SK-N-SH (cell line): ENCODE measurements around the gene HIF3A. TPM values are rescaled to one million over a fixed set of nuclear protein-coding genes. Genes with fewer than 3 reads are reported as not detected.

Experiments
- CTCF ChIA-PET: fragments of 300-600, 350-600 bp; formaldehyde crosslinking; extraction: SDS; loops from one replicate; lab custom pipeline; 2021; lab: Yijun Ruan, JAX
- POLR2A ChIA-PET: fragments of 350-600 bp; sonication (Branson Sonifier 250); formaldehyde crosslinking; extraction: SDS; loops from one replicate; lab custom pipeline; 2020; ENCODE audit warnings: antibody characterized with exemption, inconsistent platforms; lab: Yijun Ruan, JAX
- DNase-seq: peaks from one replicate; pipeline ENCODE4 v3.0.0; 2012
- H2AFZ ChIP-seq: fragments of 200-600 bp; sonication (generic); 2 replicates; pipeline ENCODE4 v1.8.1; 2016; ENCODE audit warnings: antibody characterized with exemption, mild to moderate bottlenecking, low read depth
- H3F3A ChIP-seq: fragments of 200-600 bp; sonication (generic); replicated peaks from 2 replicates; pipeline ENCODE3; 2016; ENCODE audit warnings: antibody characterized with exemption, mild to moderate bottlenecking; ENCODE audit not compliant: insufficient read depth
- H3K27ac ChIP-seq, 2 experiments: fragments of 200-500 bp in 1 of 2; fragments of 200-600 bp in 1 of 2; sonication (Bioruptor generic) in 1 of 2; sonication (generic), shearing (Covaris generic) in 1 of 2; 2 replicates each; pipeline versions ENCODE4 v1.5.1 to v1.6.1; 2014 to 2016; ENCODE audit warnings: low read depth in 2 of 2, inconsistent platforms in 1 of 2, low read length in 1 of 2, mild to moderate bottlenecking in 1 of 2, mixed read lengths in 1 of 2
- H3K27me3 ChIP-seq: fragments of 200-600 bp; sonication (generic), shearing (Covaris generic); 2 replicates; pipeline ENCODE4 v1.6.1; 2016; ENCODE audit warnings: mixed run types; ENCODE audit not compliant: insufficient read depth
- H3K36me3 ChIP-seq, 2 experiments: fragments of 200-500 bp in 1 of 2; fragments of 200-600 bp in 1 of 2; sonication (Bioruptor generic) in 1 of 2; sonication (generic) in 1 of 2; replicated peaks in 1 of 2; 2 replicates each; pipeline versions ENCODE3 to v1.5.1; 2014 to 2016; ENCODE audit warnings: low read length in 1 of 2, mild to moderate bottlenecking in 1 of 2; ENCODE audit not compliant: insufficient read depth in 2 of 2, control insufficient read depth in 1 of 2
- H3K4me1 ChIP-seq, 2 experiments: fragments of 200-500 bp in 1 of 2; fragments of 200-600 bp in 1 of 2; sonication (Bioruptor generic) in 1 of 2; sonication (generic), shearing (Covaris generic) in 1 of 2; 2 replicates each; pipeline versions ENCODE4 v1.5.1 to v1.6.1; 2014 to 2016; ENCODE audit warnings: low read depth in 1 of 2, low read length in 1 of 2, mixed run types in 1 of 2; ENCODE audit not compliant: insufficient read depth in 2 of 2, control insufficient read depth in 1 of 2
- H3K4me2 ChIP-seq: fragments of 200-600 bp; sonication (generic), shearing (Covaris generic); 2 replicates; pipeline ENCODE4 v1.6.1; 2017; ENCODE audit warnings: mixed run types
- H3K4me3 ChIP-seq, 2 experiments: fragments of 200-500 bp in 1 of 2; fragments of 200-600 bp in 1 of 2; sonication (Bioruptor generic) in 1 of 2; sonication (generic), shearing (Covaris generic) in 1 of 2; 2 replicates each; pipeline versions ENCODE4 v1.5.1 to v1.8.1; 2014 to 2016; ENCODE audit warnings: low read depth in 2 of 2, inconsistent platforms in 1 of 2, low read length in 1 of 2, mild to moderate bottlenecking in 1 of 2, mixed read lengths in 1 of 2, moderate library complexity in 1 of 2
- H3K79me2 ChIP-seq: fragments of 200-600 bp; sonication (generic); 2 replicates; pipeline ENCODE4 v1.8.1; 2017; ENCODE audit warnings: mild to moderate bottlenecking; ENCODE audit not compliant: insufficient read depth
- H3K9ac ChIP-seq: fragments of 200-600 bp; sonication (generic); 2 replicates; pipeline ENCODE4 v1.6.1; 2017; ENCODE audit warnings: mixed run types
- H3K9me2 ChIP-seq: fragments of 200-600 bp; sonication (generic); 2 replicates; pipeline ENCODE4 v1.6.1; 2017; ENCODE audit warnings: mixed run types
- H3K9me3 ChIP-seq: fragments of 200-600 bp; sonication (generic); 2 replicates; pipeline ENCODE4 v1.6.1; 2017; ENCODE audit warnings: mixed run types, mild to moderate bottlenecking, moderate library complexity
- H4K20me1 ChIP-seq: fragments of 200-600 bp; sonication (generic); 2 replicates; pipeline ENCODE4 v1.6.1; 2017; ENCODE audit warnings: mild to moderate bottlenecking, mixed run types; ENCODE audit not compliant: insufficient read depth
- CHD2 ChIP-seq: fragments of 150-350 bp; IDR thresholded peaks from 2 replicates; pipeline ENCODE4 v1.6.1; 2018; ENCODE audit warnings: low read length; ENCODE audit not compliant: partially characterized antibody
- EZH2phosphoT487 ChIP-seq: fragments of 200-600 bp; sonication (generic); IDR thresholded peaks from 2 replicates; pipeline ENCODE4 v1.6.1; 2017; ENCODE audit warnings: low read depth, mixed run types, mild to moderate bottlenecking, antibody characterized with exemption, moderate library complexity, borderline replicate concordance
- FOSL2 ChIP-seq: IDR thresholded peaks from 2 replicates; pipeline ENCODE4 v1.4.0; 2012; ENCODE audit warnings: low read depth, mild to moderate bottlenecking, moderate library complexity, borderline replicate concordance
- GATA2 ChIP-seq: sonication (generic); formaldehyde crosslinking; IDR thresholded peaks from 2 replicates; pipeline ENCODE4 v1.5.0; 2020; ENCODE audit warnings: mild to moderate bottlenecking, missing genetic modification reagents
- NRF1 ChIP-seq: IDR thresholded peaks from 2 replicates; pipeline ENCODE4 v1.6.1; 2012; ENCODE audit warnings: low read depth, mild to moderate bottlenecking, low read length
- RFX5 ChIP-seq: IDR thresholded peaks from 2 replicates; pipeline ENCODE4 v1.6.1; 2012; ENCODE audit warnings: mild to moderate bottlenecking, improper control_type of control experiment, low read length
- RXRA ChIP-seq: IDR thresholded peaks from 2 replicates; pipeline ENCODE4 v1.4.0; 2012; ENCODE audit warnings: low read depth, mild to moderate bottlenecking, borderline replicate concordance
- SIN3A ChIP-seq: IDR thresholded peaks from 2 replicates; pipeline ENCODE4 v1.6.1; 2012; ENCODE audit warnings: low read depth, mild to moderate bottlenecking, low read length, moderate library complexity, borderline replicate concordance
- SMC3 ChIP-seq: IDR thresholded peaks from 2 replicates; pipeline ENCODE4 v1.6.1; 2012; ENCODE audit warnings: low read depth, low read length, improper control_type of control experiment
- TCF12 ChIP-seq: IDR thresholded peaks from 2 replicates; pipeline ENCODE4 v1.4.0; 2012
- TEAD4 ChIP-seq: IDR thresholded peaks from 2 replicates; pipeline ENCODE4 v1.4.0; 2012; ENCODE audit warnings: mild to moderate bottlenecking, borderline replicate concordance; ENCODE audit not compliant: insufficient read depth
- USF1 ChIP-seq: IDR thresholded peaks from 2 replicates; pipeline ENCODE4 v1.4.0; 2012; ENCODE audit warnings: low read depth, borderline replicate concordance
- YY1 ChIP-seq: IDR thresholded peaks from 2 replicates; pipeline ENCODE4 v1.4.0; 2012; ENCODE audit warnings: low read depth, mild to moderate bottlenecking
- WGBS: methylation state at CpG from one replicate; pipeline ENCODE4 v1.1.6; 2017; ENCODE audit warnings: low lambda C conversion rate; 5-methylcytosine and 5-hydroxymethylcytosine counted together
- polyA plus RNA-seq, 3 experiments: library from polyadenylated mRNA; depleted of rRNA; stranded (reverse); fragments of >200 nt; gene quantifications; 2 replicates each; pipeline ENCODE4 v1.2.3, GENCODE V29; 2012
- TF ChIP-seq, protein P1 (sequence below): IDR thresholded peaks from 2 replicates; pipeline ENCODE4 v1.4.0; 2012; ENCODE audit warnings: low read depth, borderline replicate concordance

Gene HIF3A
- polyA plus RNA-seq, 1 of the 3 experiments (the other 2 are of a cell fraction), result 0.92 TPM

GRCh38 chr19:46284635-46285034 lies 12.2 kb upstream of the HIF3A start:
- 67% methylated on average over 9 of the region's 9 CpGs for WGBS
- H3K9me3 ChIP-seq, result no peaks in the 10 kb centered on the region
- no peaks in the 10 kb centered on the region for H3K79me2 ChIP-seq
- ChIA-PET POLR2A (no interaction called here), CTCF (interaction anchor here (0.6 to 7.2 kb wide), 5 partner anchors 11 to 256 kb away, joined by 3 to 70 read pairs (median 4); partner anchors contain the start of gene HIF3A)
- no peaks in the 10 kb centered on the region for H3K36me3 ChIP-seq
- H3K27me3 ChIP-seq, result no peaks in the 10 kb centered on the region; the same call in 1 of the 2 replicates
- no peak for DNase-seq
- H3K4me3 ChIP-seq, result no peak overlapping the region
- no peak overlapping the region for H3K9ac ChIP-seq
- H3K4me1 ChIP-seq, result peaks cover 0 to 3% of the 10 kb centered on the region in 2 experiments; a peak in 1 of 4 replicates
- TF ChIP-seq GATA2 (CRISPR knock-in tag), result no peak
- TF ChIP-seq YY1, result no peak
- no peak for TF ChIP-seq TEAD4
- TF ChIP-seq RXRA, result no peak
- TF ChIP-seq SMC3, result no peak
- no peak for TF ChIP-seq CHD2
- TF ChIP-seq SIN3A, result no peak
- TF ChIP-seq, protein P1, sequence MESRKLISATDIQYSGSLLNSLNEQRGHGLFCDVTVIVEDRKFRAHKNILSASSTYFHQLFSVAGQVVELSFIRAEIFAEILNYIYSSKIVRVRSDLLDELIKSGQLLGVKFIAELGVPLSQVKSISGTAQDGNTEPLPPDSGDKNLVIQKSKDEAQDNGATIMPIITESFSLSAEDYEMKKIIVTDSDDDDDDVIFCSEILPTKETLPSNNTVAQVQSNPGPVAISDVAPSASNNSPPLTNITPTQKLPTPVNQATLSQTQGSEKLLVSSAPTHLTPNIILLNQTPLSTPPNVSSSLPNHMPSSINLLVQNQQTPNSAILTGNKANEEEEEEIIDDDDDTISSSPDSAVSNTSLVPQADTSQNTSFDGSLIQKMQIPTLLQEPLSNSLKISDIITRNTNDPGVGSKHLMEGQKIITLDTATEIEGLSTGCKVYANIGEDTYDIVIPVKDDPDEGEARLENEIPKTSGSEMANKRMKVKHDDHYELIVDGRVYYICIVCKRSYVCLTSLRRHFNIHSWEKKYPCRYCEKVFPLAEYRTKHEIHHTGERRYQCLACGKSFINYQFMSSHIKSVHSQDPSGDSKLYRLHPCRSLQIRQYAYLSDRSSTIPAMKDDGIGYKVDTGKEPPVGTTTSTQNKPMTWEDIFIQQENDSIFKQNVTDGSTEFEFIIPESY, result no peak
- H4K20me1 ChIP-seq, result no peaks in the 10 kb centered on the region
- H3F3A ChIP-seq, result peaks cover 16% of the 10 kb centered on the region
- no peak overlapping the region for H3K27ac ChIP-seq
- no peak overlapping the region for H3K4me2 ChIP-seq
- no peaks in the 10 kb centered on the region for H3K9me2 ChIP-seq
- H2AFZ ChIP-seq, result no peak overlapping the region

- 62% methylated on average over 7 of the region's 7 CpGs for WGBS
- POLR2A ChIA-PET, result no interaction called here
Measured at GRCh38 chr19:46287585-46287984, 9.3 kb upstream of the HIF3A start.

More at GRCh38 chr19:46287585-46287984, 9.3 kb upstream of the HIF3A start:
- no peak for DNase-seq
- no peaks in the 10 kb centered on the region for H4K20me1 ChIP-seq
- peak overlapping the region; percentile 45; the same call in 1 of the 2 replicates for H2AFZ ChIP-seq
- peaks cover 23% of the 10 kb centered on the region for H3F3A ChIP-seq
- TF ChIP-seq USF1 (peak; percentile 53; the same call in 1 of the 2 replicates), RFX5 (no peak), FOSL2 (no peak), TCF12 (no peak), NRF1 (no peak), EZH2phosphoT487 (no peak)
- no peaks in the 10 kb centered on the region for H3K9me3 ChIP-seq
- H3K79me2 ChIP-seq, result no peaks in the 10 kb centered on the region
- H3K4me3 ChIP-seq, result no peak overlapping the region
- no peaks in the 10 kb centered on the region for H3K36me3 ChIP-seq
- CTCF ChIA-PET, result interaction anchor here (1.4 kb wide), 1 partner anchor 50 kb away, joined by 3 read pairs; no protein-coding TSS in a partner anchor
- H3K27me3 ChIP-seq, result no peaks in the 10 kb centered on the region
- H3K4me2 ChIP-seq, result no peak overlapping the region
- no peaks in the 10 kb centered on the region for H3K9me2 ChIP-seq
- H3K27ac ChIP-seq, result no peak overlapping the region
- no peak overlapping the region for H3K9ac ChIP-seq
- H3K4me1 ChIP-seq, result peaks cover 0 to 4% of the 10 kb centered on the region in 2 experiments; a peak in 1 of 4 replicates
